ENCODE measurements around the gene PKP3. TPM values are rescaled to one million over a fixed set of nuclear protein-coding genes. Genes with fewer than 3 reads are reported as not detected.
A peak's percentile ranks its signal among the peaks of the same experiment; 100 is the strongest.

The PKP3 gene
- total and polyA plus RNA-seq, 7 donors: 0.27 to 140 (median 57.1) TPM; not detected in 2

DNA sequence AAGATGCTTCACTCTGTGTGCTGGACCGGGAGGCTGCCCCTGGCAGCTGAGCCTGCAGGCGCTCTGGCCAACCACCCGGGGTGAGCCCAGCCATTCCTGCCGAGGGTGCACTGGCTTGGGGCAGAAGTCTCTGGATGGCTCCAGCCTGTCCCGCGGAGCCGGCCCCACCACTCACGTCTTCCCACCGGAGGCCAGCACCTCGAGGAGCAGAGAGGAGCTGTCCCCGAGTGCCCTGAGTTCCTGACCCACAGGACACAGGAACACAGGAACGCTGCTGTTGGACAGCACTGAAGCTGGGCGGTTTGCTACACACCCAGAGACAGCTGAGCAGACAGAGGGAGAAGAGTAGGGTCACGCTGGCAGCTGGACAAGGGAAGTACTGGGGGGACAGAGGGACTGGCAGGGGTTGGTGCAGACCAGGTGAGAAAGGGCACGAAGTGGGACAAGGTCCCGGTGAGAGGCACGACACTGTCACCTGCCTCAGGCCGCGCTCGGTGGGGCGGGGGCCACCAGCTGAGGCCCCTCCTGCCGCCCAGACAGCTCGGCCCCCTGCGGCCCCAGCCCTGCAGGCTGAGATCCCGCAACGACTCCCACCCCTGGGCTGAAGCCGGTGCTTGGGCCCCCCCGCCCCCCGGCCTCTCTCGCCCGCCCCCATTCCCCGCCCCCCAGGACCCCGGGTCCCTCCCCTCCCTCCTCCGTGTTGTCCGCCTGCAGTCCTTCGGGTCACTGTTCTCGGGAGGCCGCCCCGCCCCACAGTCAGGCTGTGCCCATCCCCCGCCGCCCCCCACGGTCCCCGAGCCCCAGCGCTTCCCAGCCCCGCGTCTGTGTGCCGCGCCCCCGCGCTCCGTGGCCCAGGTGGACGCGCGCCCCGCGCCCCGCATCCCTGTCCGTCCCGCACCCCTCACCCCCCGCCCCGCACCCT is 25.3 kb upstream of the PKP3 start:
- Histone ChIP-seq H3K4me3 (peak overlapping the region in 3 of 4 donors; percentile 31 to 47 (median 40)), H3K27ac (peak overlapping the region in 1 of 4 donors; percentile 31), H3K27me3 (peaks cover 18 to 44% (median 34%) of the 10 kb centered on the region in 3 donors), H3K4me1 (peaks cover 0 to 13% (median 10%) of the 10 kb centered on the region in 4 donors), H3K9me3 (no peaks in the 10 kb centered on the region), H3K36me3 (no peaks in the 10 kb centered on the region)
- intact Hi-C loops (cut with DNase I): no loop called here
- DNase-seq: no peak
- TF ChIP-seq POLR2AphosphoS5 (IDR thresholded peaks at IDR 0.05) (no peak), CTCF (IDR thresholded peaks at IDR 0.05) (no peak), POLR2A (IDR thresholded peaks at IDR 0.05) (no peak), EP300 (IDR thresholded peaks at IDR 0.05) (no peak)
- 4 to 7% methylated on average over 61 of the region's 61 CpGs for WGBS, 2 donors

DNA sequence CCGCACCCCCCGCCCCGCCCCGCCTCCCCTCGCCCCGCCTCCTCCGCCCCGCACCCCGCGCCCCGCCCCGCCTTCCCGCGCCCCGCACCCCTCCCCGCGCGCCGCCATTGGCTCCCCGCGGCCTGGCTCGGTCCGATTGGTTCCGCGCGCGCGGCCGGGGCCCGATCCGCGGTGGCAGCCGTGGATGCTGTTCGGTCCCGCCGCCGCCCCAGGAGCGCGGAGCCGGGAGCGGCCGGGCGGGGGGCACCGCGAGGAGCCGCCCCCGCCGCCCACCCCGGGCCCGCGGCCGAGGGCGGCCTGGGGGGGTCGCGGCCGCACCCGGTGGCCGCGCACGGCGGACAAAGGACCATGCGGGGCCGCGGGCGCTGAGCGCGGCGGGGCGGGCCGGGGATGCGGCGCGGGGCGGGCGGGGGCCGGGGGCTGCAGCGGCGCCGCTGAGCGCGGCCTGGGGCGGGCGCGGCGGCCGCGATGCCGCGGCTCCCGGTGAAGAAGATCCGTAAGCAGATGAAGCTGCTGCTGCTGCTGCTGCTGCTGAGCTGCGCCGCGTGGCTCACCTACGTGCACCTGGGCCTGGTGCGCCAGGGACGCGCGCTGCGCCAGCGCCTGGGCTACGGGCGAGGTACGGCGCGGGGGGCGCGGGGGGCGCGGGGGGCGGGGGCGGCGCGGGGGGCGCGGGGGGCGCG is 24.5 kb upstream of the PKP3 start, which contains the start of gene B4GALNT4:
Gene B4GALNT4, plus strand, starts transcription at position 164 of the 683 bp plus-strand sequence. Its CDS starts 305 bp downstream, at position 469.
- Histone ChIP-seq H3K4me1 (peaks cover 0 to 13% (median 10%) of the 10 kb centered on the region in 4 donors), H3K36me3 (no peaks in the 10 kb centered on the region), H3K9me3 (no peaks in the 10 kb centered on the region), H3K4me3 (peak within 1 kb of the TSS in 3 of 4 donors; percentile 31 to 47 (median 40)), H3K27me3 (peaks cover 16 to 43% (median 29%) of the 10 kb centered on the region in 3 donors), H3K27ac (peak within 1 kb of the TSS in 1 of 4 donors; percentile 31)
- WGBS, 2 donors: 1% methylated on average over 112 to 117 of the region's 118 CpGs
- no peak for DNase-seq
- intact Hi-C loops (cut with DNase I): no loop called here
- TF ChIP-seq POLR2A (IDR thresholded peaks at IDR 0.05): no peak
- no peak for TF ChIP-seq CTCF (IDR thresholded peaks at IDR 0.05)
- TF ChIP-seq POLR2AphosphoS5 (IDR thresholded peaks at IDR 0.05): no peak
- TF ChIP-seq EP300 (IDR thresholded peaks at IDR 0.05): no peak

GRCh38 chr11:370070-370941 is 23.7 kb upstream of the PKP3 start:
- DNase-seq: no peak
- TF ChIP-seq POLR2A (IDR thresholded peaks at IDR 0.05): no peak
- no peak for TF ChIP-seq POLR2AphosphoS5 (IDR thresholded peaks at IDR 0.05)
- TF ChIP-seq EP300 (IDR thresholded peaks at IDR 0.05): no peak
- TF ChIP-seq CTCF (IDR thresholded peaks at IDR 0.05): no peak
- intact Hi-C loops (cut with DNase I): no loop called here
- no peaks in the 10 kb centered on the region for H3K36me3 ChIP-seq
- peak overlapping the region in 2 of 4 donors; percentile 1 to 32 for H3K4me3 ChIP-seq
- 29 to 30% methylated on average over 42 of the region's 42 CpGs for WGBS, 2 donors
- no peak overlapping the region for H3K27ac ChIP-seq
- H3K4me1 ChIP-seq: peaks cover 0 to 13% (median 10%) of the 10 kb centered on the region in 4 donors
- peaks cover 10 to 35% (median 28%) of the 10 kb centered on the region in 3 donors for H3K27me3 ChIP-seq
- no peaks in the 10 kb centered on the region for H3K9me3 ChIP-seq

DNA sequence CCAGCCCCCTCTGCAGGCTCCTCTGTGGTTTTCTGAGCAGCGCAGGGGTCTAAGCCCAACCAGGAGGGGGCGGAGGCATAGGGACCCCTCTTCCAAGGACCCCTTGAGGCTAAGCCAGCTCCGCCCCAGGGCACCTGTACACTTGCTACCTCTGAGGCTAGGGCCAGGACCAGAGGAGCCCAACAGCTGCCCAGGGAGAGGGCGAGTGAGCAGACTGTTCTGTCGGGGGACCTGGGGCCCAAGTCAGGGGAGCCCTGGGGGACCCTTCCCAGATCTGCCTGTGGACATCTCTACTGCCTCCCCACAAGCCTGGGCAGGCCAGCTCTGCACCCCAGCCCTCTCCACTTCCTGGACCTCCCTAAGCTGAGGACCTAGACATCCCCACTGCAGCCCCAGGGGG is 23.0 kb upstream of the PKP3 start:
- TF ChIP-seq POLR2A (IDR thresholded peaks at IDR 0.05): no peak
- WGBS, 2 donors: 79 to 81% methylated on average over 5 of the region's 5 CpGs
- peaks cover 8 to 35% (median 26%) of the 10 kb centered on the region in 3 donors for H3K27me3 ChIP-seq

More for the DNA sequence above, 23.0 kb upstream of the PKP3 start:
- intact Hi-C loops (cut with DNase I): no loop called here
- no peak for DNase-seq
- Histone ChIP-seq H3K9me3 (no peaks in the 10 kb centered on the region), H3K4me1 (peaks cover 0 to 13% (median 10%) of the 10 kb centered on the region in 4 donors), H3K27ac (no peak overlapping the region), H3K4me3 (no peak overlapping the region), H3K36me3 (no peaks in the 10 kb centered on the region)

All from sigmoid colon (tissue), 7 donors.